AG04450 (cell line): ENCODE measurements around the gene PAX8. TPM values are rescaled to one million over a fixed set of nuclear protein-coding genes. Genes with fewer than 3 reads are reported as not detected.

Experiments used
- CTCF ChIA-PET: fragments of 300-600, 350-600 bp; formaldehyde crosslinking; extraction: SDS; loops from one replicate; lab custom pipeline; 2022; ENCODE audit warnings: antibody characterized with exemption, inconsistent platforms; lab: Charles Lee
- POLR2A ChIA-PET: fragments of 350-600 bp; formaldehyde crosslinking; extraction: SDS; loops from one replicate; lab custom pipeline; 2021; ENCODE audit warnings: antibody characterized with exemption, inconsistent platforms; lab: Yijun Ruan, JAX
- DNase-seq: peaks from one replicate; pipeline ENCODE4 v3.0.0-alpha.2; 2011; ENCODE audit warnings: low read depth, low spot score
- H3K27ac ChIP-seq: one replicate; pipeline ENCODE4 v1.5.1; 2012; ENCODE audit warnings: low read depth, low read length, control low read depth
- H3K27me3 ChIP-seq: one replicate; pipeline ENCODE4 v1.6.0; 2012; ENCODE audit warnings: low read length; ENCODE audit not compliant: control insufficient read depth, insufficient read depth
- H3K4me3 ChIP-seq: 2 replicates; pipeline ENCODE4 v1.5.1; 2011; ENCODE audit warnings: mild to moderate bottlenecking, low read depth, low read length, control low read depth
- H3K9me3 ChIP-seq: 2 replicates; pipeline ENCODE4 v1.5.1; 2012; ENCODE audit warnings: low read length; ENCODE audit not compliant: control insufficient read depth, insufficient read depth
- CTCF ChIP-seq: IDR thresholded peaks from 2 replicates; pipeline ENCODE4 v1.5.1; 2011; ENCODE audit warnings: low read depth, low read length, control low read depth, inconsistent platforms
- polyA plus RNA-seq: library from polyadenylated mRNA; depleted of rRNA; stranded (reverse); fragments of >200 nt; gene quantifications from 2 replicates; pipeline ENCODE4 v1.2.3, GENCODE V29; 2011

Gene PAX8
- polyA plus RNA-seq, 1 experiment: 1.2 TPM

GRCh38 chr2:113178891-113179290 is 99.8 kb downstream of the PAX8 start:
- POLR2A ChIA-PET: no interaction called here
- CTCF ChIA-PET: interaction anchor here (1.2 kb wide), 1 partner anchor 211 kb away, joined by 5 read pairs; no protein-coding TSS in a partner anchor
- no peak for TF ChIP-seq CTCF

GRCh38 chr2:113178069-113178746 is 100.5 kb downstream of the PAX8 start:
- TF ChIP-seq CTCF: no peak
- ChIA-PET CTCF (interaction anchor here (1.2 kb wide), 1 partner anchor 212 kb away, joined by 5 read pairs; no protein-coding TSS in a partner anchor), POLR2A (no interaction called here)
- no peak overlapping the region for H3K4me3 ChIP-seq
- H3K9me3 ChIP-seq: no peaks in the 10 kb centered on the region
- DNase-seq: no peak
- H3K27me3 ChIP-seq: peaks cover 22% of the 10 kb centered on the region
- no peak overlapping the region for H3K27ac ChIP-seq

More at GRCh38 chr2:113178891-113179290, 99.8 kb downstream of the PAX8 start:
- Histone ChIP-seq H3K27me3 (peaks cover 22% of the 10 kb centered on the region), H3K4me3 (no peak overlapping the region), H3K9me3 (no peaks in the 10 kb centered on the region), H3K27ac (no peak overlapping the region)
- no peak for DNase-seq

DNA sequence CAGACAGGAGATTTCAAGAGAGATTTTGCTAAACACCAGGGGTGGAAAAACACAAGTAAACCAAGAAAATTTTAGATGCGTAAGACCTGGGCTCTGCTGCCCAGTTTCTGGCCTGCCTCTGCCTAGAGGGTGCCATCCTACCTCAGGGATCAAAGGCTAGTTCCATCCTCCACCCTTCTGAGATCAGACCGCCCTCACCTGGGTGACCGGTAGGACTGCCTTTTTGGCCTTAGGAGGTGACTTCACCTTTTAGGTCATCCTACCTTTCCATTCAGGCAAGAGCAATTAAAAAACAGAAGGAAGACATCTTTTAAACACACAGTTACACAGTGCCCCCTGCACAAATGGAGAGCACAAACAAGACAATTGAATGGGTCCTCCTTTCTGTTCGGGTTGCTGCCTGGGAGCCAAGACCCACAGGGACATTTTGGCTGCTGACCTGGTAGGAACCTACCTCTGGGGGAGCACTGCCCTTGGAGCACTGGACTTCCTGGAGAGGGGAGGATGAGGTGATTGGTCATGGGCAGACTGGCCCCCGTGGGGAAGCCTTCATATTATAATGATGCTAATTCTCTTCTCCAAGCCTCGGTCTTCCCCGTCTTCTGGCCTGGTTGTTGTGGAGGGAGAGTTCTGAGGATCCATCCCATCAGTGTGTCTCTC is 101.9 kb downstream of the PAX8 start:
- no peak for DNase-seq
- no peak overlapping the region for H3K27ac ChIP-seq
- H3K9me3 ChIP-seq: no peaks in the 10 kb centered on the region
- ChIA-PET CTCF (interaction anchor here (1.1 kb wide), 1 partner anchor 39 kb away, joined by 7 read pairs; no protein-coding TSS in a partner anchor), POLR2A (no interaction called here)
- no peak overlapping the region for H3K4me3 ChIP-seq
- H3K27me3 ChIP-seq: peaks cover 25% of the 10 kb centered on the region
- TF ChIP-seq CTCF: no peak

GRCh38 chr2:113175736-113176695 is 102.7 kb downstream of the PAX8 start:
- POLR2A ChIA-PET: no interaction called here
- H3K4me3 ChIP-seq: no peak overlapping the region
- peaks cover 23% of the 10 kb centered on the region for H3K27me3 ChIP-seq
- DNase-seq: no peak
- no peak for TF ChIP-seq CTCF
- CTCF ChIA-PET: interaction anchor here (0.8 to 1.4 kb wide), 3 partner anchors 19 to 40 kb away, joined by 3 to 7 read pairs (median 3); no protein-coding TSS in a partner anchor
- H3K9me3 ChIP-seq: no peaks in the 10 kb centered on the region
- no peak overlapping the region for H3K27ac ChIP-seq
